ENCODE measurements around the gene AFAP1L1.

- TF ChIP-seq MAX (IDR thresholded peaks at IDR 0.05; ENCODE audit: insufficient read depth, insufficient read length) = no peak
- no peak for TF ChIP-seq CTCF (IDR thresholded peaks at IDR 0.05; ENCODE audit: extremely low read depth in 1 of 2, insufficient read depth in 1 of 2, low read depth in 1 of 2, low read length in 2 of 2)
- no peak for TF ChIP-seq EZH2 (IDR thresholded peaks at IDR 0.05; ENCODE audit: borderline replicate concordance, low read depth, low read length, severe bottlenecking)
- no peak for TF ChIP-seq POLR2A (IDR thresholded peaks at IDR 0.05; ENCODE audit: low read depth, low read length)
- no peak for TF ChIP-seq POLR2AphosphoS5 (IDR thresholded peaks at IDR 0.05; ENCODE audit: insufficient read depth, low read depth, low read length)
- no peak for TF ChIP-seq GATA2 (IDR thresholded peaks at IDR 0.05; ENCODE audit: insufficient read depth, insufficient read length, low read depth, low read length)
- TF ChIP-seq MYC (IDR thresholded peaks at IDR 0.05; ENCODE audit: low read depth, low read length) = no peak
- no peak for TF ChIP-seq JUN (IDR thresholded peaks at IDR 0.05; ENCODE audit: borderline replicate concordance, insufficient read depth, insufficient read length, low read depth)
- no peak for TF ChIP-seq FOS (IDR thresholded peaks at IDR 0.05; ENCODE audit: borderline replicate concordance, insufficient read depth, low read length)
Observed at GRCh38 chr5:149325894-149326293, 54.2 kb downstream of the AFAP1L1 start.
